ENCODE measurements around the gene CLDN5.

- TF ChIP-seq POLR2AphosphoS5 (IDR thresholded peaks at IDR 0.05; ENCODE audit: low read depth, low read length) = no peak
- TF ChIP-seq POLR2A (IDR thresholded peaks at IDR 0.05; ENCODE audit: low read depth, low read length) = no peak
- no peak for TF ChIP-seq TAF1 (IDR thresholded peaks at IDR 0.05; ENCODE audit: low read depth, low read length)
- TF ChIP-seq POU2F2 (IDR thresholded peaks at IDR 0.05; ENCODE audit: low read depth, low read length) = no peak
- TF ChIP-seq SPI1 (IDR thresholded peaks at IDR 0.05; ENCODE audit: low read depth, low read length) = no peak
Measured at GRCh38 chr22:19568337-19569275, 44.4 kb upstream of the CLDN5 start.
